Endothelial cell of umbilical vein (primary cell): Measurements from ENCODE around the gene RALGPS1. TPM values are rescaled to one million over a fixed set of nuclear protein-coding genes. Genes with fewer than 3 reads are reported as not detected.

Experiments
- BruUV-seq: library from RNA; stranded (reverse); fragments of 400-500 nt; replicated peaks from 2 replicates; lab custom pipeline; 2021; lab: Mats Ljungman, UMichigan
- CTCF ChIA-PET: fragments of 300-600, 350-600 bp; sonication (Branson Sonifier 250); formaldehyde crosslinking; loops from one replicate; lab custom pipeline; 2021; ENCODE audit warnings: antibody characterized with exemption, inconsistent platforms; lab: Charles Lee
- POLR2A ChIA-PET: fragments of 300-600, 350-600 bp; sonication (Branson Sonifier 250); formaldehyde crosslinking; loops from one replicate; lab custom pipeline; 2021; ENCODE audit warnings: antibody characterized with exemption, inconsistent platforms; lab: Charles Lee
- DNase-seq: peaks from one replicate; pipeline ENCODE4 v3.0.0-alpha.2; 2011; ENCODE audit warnings: low read depth, low spot score
- FAIRE-seq: peaks from 2 replicates; lab custom pipeline; 2011; peaks lifted over from hg19 to GRCh38; lab: Jason Lieb, UNC
- H2AFZ ChIP-seq: 2 replicates; pipeline ENCODE4 v1.6.0; 2012; ENCODE audit warnings: low read depth, low read length, control low read depth, inconsistent platforms
- H3K27ac ChIP-seq: 2 replicates; pipeline ENCODE4 v1.5.1; 2011; ENCODE audit warnings: low read depth, mild to moderate bottlenecking, control low read depth, low read length, moderate library complexity; ENCODE audit not compliant: insufficient read depth
- H3K27me3 ChIP-seq, 2 experiments: 2 replicates each; pipeline versions ENCODE4 v1.6.0 to v1.6.1; 2011; ENCODE audit warnings: low read length in 2 of 2, mixed read lengths in 1 of 2; ENCODE audit not compliant: control insufficient read depth in 2 of 2, insufficient read depth in 2 of 2
- H3K36me3 ChIP-seq, 2 experiments: 2 replicates in 1 of 2; 3 replicates in 1 of 2; pipeline ENCODE4 v1.5.1; 2011; ENCODE audit warnings: low read length in 2 of 2, mild to moderate bottlenecking in 1 of 2, moderate library complexity in 1 of 2; ENCODE audit not compliant: control insufficient read depth in 2 of 2, insufficient read depth in 2 of 2; ENCODE audit errors: extremely low read depth in 1 of 2
- H3K4me1 ChIP-seq: 3 replicates; pipeline ENCODE4 v1.5.1; 2011; ENCODE audit warnings: mild to moderate bottlenecking, low read length; ENCODE audit not compliant: control insufficient read depth, insufficient read depth; ENCODE audit errors: extremely low read depth
- H3K4me2 ChIP-seq: 2 replicates; pipeline ENCODE4 v1.6.1; 2011; ENCODE audit warnings: low read length, control low read depth, mixed read lengths; ENCODE audit not compliant: insufficient read depth
- H3K4me3 ChIP-seq, 3 experiments: fragments of 200-600 bp in 1 of 3; sonication (generic), shearing (Covaris generic) in 1 of 3; replicated peaks in 1 of 3; 2 replicates each; pipeline ENCODE4 v1.5.1; 2011 to 2016; ENCODE audit warnings: control low read depth in 3 of 3, low read length in 3 of 3, mild to moderate bottlenecking in 2 of 3, inconsistent platforms in 1 of 3, low read depth in 1 of 3, moderate library complexity in 1 of 3; ENCODE audit not compliant: insufficient read depth in 1 of 3
- H3K79me2 ChIP-seq: 2 replicates; pipeline ENCODE4 v1.6.0; 2012; ENCODE audit warnings: low read length, inconsistent platforms; ENCODE audit not compliant: control insufficient read depth, insufficient read depth
- H3K9ac ChIP-seq: replicated peaks from 2 replicates; pipeline ENCODE3; 2011; ENCODE audit warnings: low read length, control low read depth; ENCODE audit not compliant: insufficient read depth; ENCODE audit errors: extremely low read depth
- H3K9me1 ChIP-seq: replicated peaks from 3 replicates; pipeline ENCODE4 v1.6.0; 2011; ENCODE audit warnings: mild to moderate bottlenecking, low read length; ENCODE audit not compliant: control insufficient read depth, insufficient read depth; ENCODE audit errors: extremely low read depth
- H3K9me3 ChIP-seq: replicated peaks from 2 replicates; pipeline ENCODE4 v1.5.1; 2012; ENCODE audit warnings: low read length, inconsistent platforms; ENCODE audit not compliant: control insufficient read depth, insufficient read depth
- H4K20me1 ChIP-seq: replicated peaks from 2 replicates; pipeline ENCODE3; 2011; ENCODE audit warnings: mild to moderate bottlenecking, low read length; ENCODE audit not compliant: control insufficient read depth, insufficient read depth; ENCODE audit errors: extremely low read depth
- CTCF ChIP-seq, 2 donors: IDR thresholded peaks; 1 replicate in 1 of 2; 2 replicates in 1 of 2; pipeline ENCODE4 v1.5.1; 2011; ENCODE audit warnings: low read length in 2 of 2, mild to moderate bottlenecking in 2 of 2, moderate library complexity in 2 of 2, control low read depth in 1 of 2, inconsistent platforms in 1 of 2, low read depth in 1 of 2; ENCODE audit not compliant: insufficient read depth in 1 of 2; ENCODE audit errors: extremely low read depth in 1 of 2
- FOS ChIP-seq: IDR thresholded peaks from 2 replicates; pipeline ENCODE4 v1.6.1; 2011; ENCODE audit warnings: mild to moderate bottlenecking, low read length, moderate library complexity, borderline replicate concordance; ENCODE audit not compliant: insufficient read depth
- MAX ChIP-seq: IDR thresholded peaks from 2 replicates; pipeline ENCODE4 v1.6.1; 2011; ENCODE audit not compliant: insufficient read depth, insufficient read length
- MYC ChIP-seq: IDR thresholded peaks from one replicate; pipeline ENCODE4 v1.6.1; 2011; ENCODE audit warnings: mild to moderate bottlenecking, low read depth, low read length
- dilution Hi-C: fragments of 300-500 bp; cut with MboI; formaldehyde crosslinking; loops from one replicate; pipeline ENCODE4 v1.15.0; 2019; ENCODE audit warnings: low sequenced_read_pairs; ENCODE audit not compliant: extremely low pct_ligation_motif_present
- intact Hi-C: fragments of 100-400 bp; cut with micrococcal nuclease; formaldehyde crosslinking; loops from one replicate; pipeline ENCODE4 v1.10.0; 2022
- polyA plus RNA-seq, 4 experiments: library from polyadenylated mRNA; depleted of rRNA in 3 of 4; stranded (reverse) in 3 of 4; unstranded in 1 of 4; fragments of >200 nt; gene quantifications; 2 replicates each; pipeline versions ENCODE4 v1.2.1 to v1.2.3, GENCODE V29; 2011 to 2012; ENCODE audit warnings: missing spikeins in 1 of 4
- total RNA-seq: library from RNA; stranded (reverse); gene quantifications from 2 replicates; pipeline ENCODE4 v1.2.3, GENCODE V29; 2021

The RALGPS1 gene
- total and polyA plus RNA-seq, 2 donors (not counting 3 experiments of a cell fraction or from before 2014, with no cell fraction given), result 3.8 to 5.5 TPM

DNA sequence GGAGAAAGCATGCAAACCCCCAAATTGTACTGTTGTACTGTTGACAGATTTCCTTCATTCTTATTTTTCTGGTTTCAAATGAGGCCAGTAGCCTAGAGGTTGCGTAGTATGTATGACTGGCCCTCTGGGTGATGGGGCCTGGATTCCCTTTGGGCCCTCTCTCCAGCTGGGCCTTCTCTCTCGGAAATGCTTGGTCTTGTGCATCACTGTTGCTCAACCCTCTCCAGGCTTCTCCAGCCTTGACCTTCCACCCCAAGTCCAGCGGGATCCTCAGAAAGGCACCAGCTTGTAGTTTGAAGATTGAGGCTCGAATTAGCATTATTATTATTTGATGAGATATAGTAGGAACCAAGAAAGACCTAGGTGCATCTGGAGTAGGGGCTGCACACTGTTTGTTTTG, 120.8 kb downstream of the RALGPS1 start:
- DNase-seq (no peak), FAIRE-seq (no peak)
- POLR2A ChIA-PET, result no interaction called here
- Histone ChIP-seq H2AFZ (no peak overlapping the region), H3K9me3 (no peaks in the 10 kb centered on the region), H3K4me2 (no peak overlapping the region), H3K4me1 (no peaks in the 10 kb centered on the region), H3K79me2 (no peaks in the 10 kb centered on the region), H3K9ac (no peak overlapping the region), H4K20me1 (no peaks in the 10 kb centered on the region), H3K36me3 (no peaks in the 10 kb centered on the region), H3K9me1 (no peaks in the 10 kb centered on the region), H3K27me3 (no peaks in the 10 kb centered on the region), H3K27ac (no peak overlapping the region), H3K4me3 (no peak overlapping the region)
- no peak for TF ChIP-seq MAX
- no peak for TF ChIP-seq MYC
- no peak for TF ChIP-seq FOS
- intact Hi-C loops, result no loop called here
- no TSS peak for BruUV-seq
- dilution Hi-C loops, result no loop called here
- CTCF ChIA-PET, result interaction anchor here (0.6 to 5.0 kb wide), 3 partner anchors 13 to 189 kb away, joined by 3 to 26 read pairs (median 3); no protein-coding TSS in a partner anchor

DNA sequence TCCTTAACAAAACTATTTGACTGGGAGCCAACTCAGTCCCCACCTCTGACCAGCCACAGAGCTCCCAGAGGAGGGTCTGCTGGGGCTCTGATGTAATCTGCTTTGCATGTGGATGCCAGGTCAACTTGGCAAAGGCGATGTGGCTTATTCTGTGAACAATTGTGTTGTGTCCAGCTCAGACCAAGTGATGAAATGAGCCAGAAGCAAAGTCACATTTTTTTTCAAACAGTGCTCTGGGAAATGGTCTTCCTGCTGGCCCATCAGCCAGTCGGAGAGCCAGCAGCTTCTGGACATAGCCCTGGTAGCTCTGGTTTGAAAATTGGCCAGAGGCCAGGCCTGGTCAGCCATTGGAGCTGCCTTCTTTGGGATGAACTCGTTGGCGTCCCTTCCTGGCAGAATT, 121.4 kb downstream of the RALGPS1 start:
- H3K4me1 ChIP-seq, result no peaks in the 10 kb centered on the region
- FAIRE-seq (no peak), DNase-seq (peak; percentile 80)
- no peak overlapping the region for H3K4me3 ChIP-seq
- H4K20me1 ChIP-seq, result no peaks in the 10 kb centered on the region
- CTCF ChIA-PET, result interaction anchor here (0.6 to 5.0 kb wide), 3 partner anchors 13 to 189 kb away, joined by 3 to 26 read pairs (median 3); no protein-coding TSS in a partner anchor
- H3K27ac ChIP-seq, result no peak overlapping the region
- intact Hi-C loops, result no loop called here
- H3K9ac ChIP-seq, result no peak overlapping the region
- no TSS peak for BruUV-seq
- H3K4me2 ChIP-seq, result no peak overlapping the region
- TF ChIP-seq FOS (no peak), MAX (no peak), MYC (no peak), CTCF (IDR thresholded peaks at IDR 0.05; ENCODE audit: extremely low read depth in 1 of 2, insufficient read depth in 1 of 2, low read depth in 1 of 2, low read length in 2 of 2) (no peak)
- no peaks in the 10 kb centered on the region for H3K9me1 ChIP-seq
- no peaks in the 10 kb centered on the region for H3K27me3 ChIP-seq
- no peak overlapping the region for H2AFZ ChIP-seq
- no peaks in the 10 kb centered on the region for H3K36me3 ChIP-seq
- POLR2A ChIA-PET, result no interaction called here
- dilution Hi-C loops, result no loop called here
- H3K79me2 ChIP-seq, result no peaks in the 10 kb centered on the region
- no peaks in the 10 kb centered on the region for H3K9me3 ChIP-seq
